Hindlimb muscle (tissue), 1 donor: Measurements from ENCODE around the gene STARD8. TPM values are rescaled to one million over a fixed set of nuclear protein-coding genes. Genes with fewer than 3 reads are reported as not detected.

ENCODE experiments used
- DNase-seq: peaks from one replicate; pipeline ENCODE4 v3.0.0-alpha.2; 2013
- polyA plus RNA-seq: library from polyadenylated mRNA; unstranded; fragments of 120-200 nt; gene quantifications from one replicate; pipeline ENCODE4 v1.2.1, GENCODE V29; 2013; ENCODE audit not compliant: insufficient read length

Gene STARD8
- polyA plus RNA-seq, 1 donor = 25.3 TPM

DNA sequence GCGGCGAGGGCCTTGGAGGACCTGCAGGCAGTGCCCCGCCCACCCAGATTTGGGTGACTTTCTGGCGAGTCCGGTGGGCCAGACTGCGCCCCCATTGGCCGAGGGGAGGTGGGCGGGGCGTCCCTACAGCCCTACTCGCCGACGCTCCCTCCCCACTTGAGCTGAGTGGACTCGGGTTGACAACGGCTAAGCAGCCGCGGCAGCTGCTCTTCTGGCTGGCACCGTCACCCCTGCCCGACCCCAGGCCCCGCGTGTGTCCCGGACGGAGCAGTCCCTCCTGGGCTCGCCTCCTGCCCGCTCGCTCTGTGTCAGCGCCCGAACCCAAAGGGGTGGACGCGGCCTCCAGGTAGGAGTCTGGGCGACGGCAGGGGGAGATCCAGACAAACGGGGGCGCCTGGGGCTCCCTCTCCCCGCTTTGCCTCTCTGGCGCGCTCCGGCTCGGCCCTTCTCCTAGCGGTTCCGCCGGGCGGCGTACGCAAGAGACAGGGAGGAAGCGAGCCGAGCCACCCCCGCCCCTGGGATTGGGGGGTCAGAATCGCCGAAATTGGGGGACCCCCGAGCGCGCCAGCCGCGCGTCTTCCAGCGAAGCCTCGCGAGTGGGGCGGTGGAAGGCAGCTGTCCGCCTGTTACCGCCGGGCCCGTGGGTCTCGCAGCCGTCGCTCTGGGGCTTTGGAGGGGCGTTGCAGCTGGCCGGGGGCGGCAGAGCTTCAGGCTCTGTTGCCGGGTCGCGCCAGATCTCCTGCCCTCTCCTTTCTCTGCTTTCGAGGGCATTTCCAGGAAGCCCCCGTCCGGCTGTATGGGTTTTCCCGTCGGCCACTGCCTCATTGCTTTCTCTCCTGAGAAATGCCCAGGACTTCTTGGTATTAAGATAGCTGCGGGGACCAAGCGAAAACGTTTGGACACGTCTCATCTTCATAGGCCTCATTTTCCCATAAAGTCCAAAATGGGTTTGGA is 46.3 kb downstream of the STARD8 start:
- peak; percentile 80 for DNase-seq

DNA sequence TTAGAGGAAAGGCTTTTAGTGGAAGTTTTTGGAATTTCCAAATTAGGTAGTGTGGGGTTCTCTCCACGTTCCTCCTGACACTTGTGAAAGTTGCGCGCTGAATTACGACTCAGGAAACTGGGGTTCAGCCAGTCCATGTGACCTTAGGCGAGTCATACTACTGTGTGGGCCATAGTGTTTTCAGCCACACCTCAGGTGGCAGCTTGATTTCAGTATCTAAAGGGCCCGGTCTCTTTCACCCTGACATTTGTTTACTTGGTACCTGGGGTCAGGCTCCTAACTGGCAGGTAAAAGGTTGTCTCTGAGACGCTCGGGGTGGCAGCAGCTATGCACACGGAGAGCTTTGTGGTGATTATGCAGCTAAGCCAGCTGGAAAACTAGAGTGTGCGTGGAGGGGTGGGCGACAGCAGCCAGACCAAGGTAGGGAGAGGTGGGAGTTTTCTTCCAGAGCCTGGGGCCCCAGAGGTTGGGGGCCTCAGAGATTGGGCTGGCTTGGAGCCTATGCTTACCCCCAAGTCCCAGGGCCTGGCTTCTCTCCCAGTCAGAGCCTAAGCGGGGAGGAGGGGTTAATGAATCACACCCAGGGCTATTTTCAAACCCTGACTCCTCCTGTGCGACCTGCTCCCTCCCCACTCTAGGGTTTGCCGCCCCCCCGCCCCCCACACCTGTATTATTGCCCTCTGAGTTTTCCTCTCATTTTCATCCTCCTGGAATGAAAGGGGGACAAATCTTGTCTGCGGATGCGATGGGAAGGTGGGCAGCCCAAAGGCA is 47.2 kb downstream of the STARD8 start:
- DNase-seq = no peak

DNA sequence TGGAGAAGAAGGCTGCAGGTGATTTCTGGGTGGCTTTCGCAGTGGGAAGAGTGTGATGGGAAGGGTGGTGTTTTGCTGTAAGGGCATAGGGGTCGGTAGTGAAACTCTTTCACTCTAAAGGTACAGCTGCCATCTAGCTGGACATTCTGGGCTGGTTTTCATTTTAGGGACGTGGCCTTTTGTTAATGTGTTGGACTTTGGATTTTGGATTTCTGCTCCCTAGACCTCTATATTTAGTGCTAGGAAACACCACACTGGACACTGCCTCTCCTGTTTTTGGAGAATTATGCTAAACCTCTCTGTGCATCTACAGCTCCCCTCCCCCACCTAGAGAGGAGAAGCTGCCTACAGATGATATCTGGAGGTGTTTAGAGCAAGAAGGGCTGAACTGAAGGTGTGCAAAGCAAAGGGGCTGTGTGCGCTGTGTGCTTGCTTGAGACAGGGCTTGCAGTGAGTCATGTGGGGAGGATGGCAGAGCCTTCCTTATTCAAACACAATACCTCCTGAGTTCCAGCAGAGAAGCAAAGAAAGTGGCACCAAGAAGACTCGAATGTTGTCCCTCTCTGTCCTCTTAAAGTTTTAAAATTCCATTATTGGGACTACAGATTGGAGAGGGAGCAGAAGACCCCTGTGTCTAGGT is 47.9 kb downstream of the STARD8 start:
- DNase-seq = no peak

DNA sequence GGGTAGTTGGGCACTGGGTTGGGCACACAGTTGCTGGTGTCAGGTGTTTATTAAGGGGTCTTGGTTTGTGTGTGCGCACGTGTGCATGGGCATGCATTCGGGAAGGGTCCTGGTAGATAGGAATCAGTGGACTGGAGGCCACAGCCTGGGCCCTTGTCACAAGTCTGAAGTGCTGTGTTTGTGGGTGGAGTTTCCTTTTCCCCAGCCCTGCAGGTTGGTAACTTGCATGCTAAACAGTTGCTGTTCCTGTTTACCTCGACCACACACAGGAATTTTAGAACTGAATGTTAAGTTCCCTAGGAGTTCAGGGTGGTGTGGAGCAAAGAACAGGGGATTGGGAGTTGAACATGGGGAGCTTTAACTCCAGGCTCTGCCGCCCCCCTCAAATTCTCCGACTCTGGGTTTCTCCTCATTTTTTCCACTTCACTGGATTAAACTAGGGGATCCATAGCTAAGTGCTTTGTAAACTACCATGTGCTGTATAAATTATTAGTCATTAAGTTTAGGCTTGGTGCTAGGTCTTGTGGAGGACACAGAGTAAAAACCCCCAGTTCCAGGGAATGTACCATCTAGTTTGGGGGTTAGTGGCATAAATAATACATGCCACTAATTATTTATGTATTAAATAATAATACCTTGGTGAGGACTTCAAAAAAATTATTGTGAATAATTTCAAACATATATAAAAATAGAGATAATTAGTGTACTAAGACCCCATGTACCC is 49.0 kb downstream of the STARD8 start:
- DNase-seq = no peak

DNA sequence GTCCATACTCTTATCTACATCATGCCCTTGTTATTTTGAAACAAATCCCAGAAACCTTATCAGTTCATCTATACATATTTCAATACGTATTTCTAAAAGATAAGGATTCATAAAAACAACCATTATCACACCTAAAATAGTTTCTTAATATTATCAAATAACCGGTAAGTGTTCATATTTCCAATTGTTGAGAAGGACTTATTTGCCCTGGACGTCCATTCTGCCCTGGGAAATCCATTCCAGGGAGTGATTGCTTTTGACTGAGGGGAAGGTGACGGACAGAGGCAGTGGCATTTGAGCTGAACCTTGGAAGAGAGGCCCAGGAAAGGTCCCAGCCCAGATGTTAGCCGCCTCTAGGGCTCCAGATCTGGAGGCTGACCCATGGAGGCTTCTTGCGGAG is 49.6 kb downstream of the STARD8 start:
- DNase-seq = no peak

DNA sequence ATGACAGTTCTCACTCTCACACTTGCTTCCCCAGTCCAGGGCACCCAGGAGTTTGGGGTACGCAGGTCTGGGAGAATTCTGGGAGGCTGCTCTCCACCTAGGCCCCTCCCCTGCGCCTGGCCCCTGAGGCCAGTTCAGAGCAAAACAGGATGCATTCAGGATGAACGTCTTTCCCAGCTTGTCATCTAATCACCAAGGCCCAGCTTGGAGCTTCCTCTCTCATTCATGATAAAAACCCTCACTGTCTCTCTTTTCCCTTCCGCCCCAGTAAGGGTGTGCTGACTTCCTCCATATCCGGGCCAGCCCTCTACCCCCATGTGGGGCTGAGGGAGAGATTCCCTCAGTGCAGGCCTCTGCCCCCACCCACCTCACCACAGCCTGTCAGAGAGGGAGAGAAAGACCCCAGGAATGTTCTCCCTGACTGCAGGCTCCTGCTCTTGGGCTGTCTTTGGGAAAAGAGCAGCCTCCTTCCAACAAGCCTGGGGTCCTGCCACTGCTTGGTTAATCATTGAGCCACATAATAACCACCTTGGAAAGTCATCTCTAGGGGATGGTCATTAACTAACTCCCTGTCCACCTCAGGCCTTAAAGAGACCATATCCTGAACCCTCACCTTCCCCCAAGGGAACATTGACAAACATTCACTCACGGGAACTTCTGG is 50.1 kb downstream of the STARD8 start:
- DNase-seq = no peak

DNA sequence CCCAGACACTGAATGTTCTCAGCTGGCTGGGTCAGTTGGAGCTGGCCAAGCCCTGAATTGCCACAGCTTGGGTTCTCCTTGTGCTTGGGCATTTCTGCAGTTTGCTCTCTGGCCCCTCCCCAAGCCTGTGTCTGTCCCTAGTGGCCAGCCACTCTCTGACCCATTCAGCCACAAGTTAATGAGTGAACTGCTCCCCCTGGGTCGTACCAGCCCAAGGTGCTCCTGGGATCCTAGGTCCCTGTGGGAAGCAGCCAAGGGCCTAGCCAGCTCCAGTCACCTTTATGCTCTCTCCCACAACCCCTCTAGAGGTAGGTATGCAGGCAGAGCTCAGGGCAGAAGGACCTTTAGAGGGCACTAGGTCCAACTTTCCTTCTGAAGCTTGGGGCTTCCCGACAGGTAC is 51.5 kb downstream of the STARD8 start:
- DNase-seq = no peak

DNA sequence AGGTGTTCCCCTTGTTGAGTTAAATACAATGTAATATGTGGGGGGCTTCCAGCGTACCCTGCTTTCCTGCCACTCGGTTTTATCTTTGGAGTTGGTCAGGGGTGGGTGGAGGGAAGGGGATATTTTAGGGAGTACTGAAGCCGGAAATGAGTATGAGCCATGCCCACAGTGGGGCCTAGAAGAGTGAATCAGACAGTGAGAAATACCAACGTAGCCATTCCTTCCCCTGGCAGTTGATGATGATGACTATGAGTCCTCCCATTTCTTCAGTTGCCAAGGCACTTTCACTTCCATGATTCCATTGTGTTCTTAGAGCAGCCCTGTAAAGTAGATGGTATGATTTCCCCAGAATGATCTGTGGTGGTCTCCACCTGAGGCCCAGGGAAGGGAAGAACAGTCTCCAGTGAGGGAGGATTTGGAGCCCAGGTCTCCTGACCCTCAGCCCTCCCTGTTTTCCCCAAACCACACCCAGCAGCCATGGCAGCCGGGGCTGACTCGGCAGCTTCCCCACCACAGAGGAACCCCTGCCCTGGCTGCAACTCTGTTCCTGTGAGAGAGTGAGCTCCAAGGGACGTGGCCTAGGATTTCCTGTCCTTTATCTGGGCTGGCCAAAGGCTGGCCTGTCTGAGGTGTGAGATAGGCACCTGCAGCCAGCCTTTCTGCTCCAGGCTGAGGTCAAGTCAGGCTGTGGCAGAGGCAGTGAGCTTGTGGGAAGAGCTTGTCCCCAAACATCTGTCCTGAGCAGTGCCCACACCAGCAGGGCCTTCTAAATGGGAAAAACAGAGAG is 52.7 kb downstream of the STARD8 start:
- no peak for DNase-seq

DNA sequence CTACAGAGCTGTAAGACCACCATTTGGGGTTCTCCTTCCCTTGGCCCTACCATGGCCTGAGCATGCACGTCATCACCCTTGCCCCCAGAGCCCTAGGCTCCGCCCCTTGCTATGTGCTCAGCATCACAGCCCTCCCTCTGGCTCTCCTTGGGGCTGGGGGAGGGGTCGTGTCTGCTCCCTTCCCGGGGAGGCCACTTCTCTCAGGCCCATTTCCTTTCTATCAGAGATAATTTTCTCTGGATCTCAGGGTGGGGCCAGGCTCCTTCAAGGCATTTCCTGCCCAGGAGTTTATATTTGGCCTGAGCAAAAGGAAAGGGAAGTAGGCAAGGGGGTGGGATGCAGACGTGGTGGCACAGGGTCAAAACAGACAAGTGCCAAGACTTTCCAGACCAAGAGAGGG is 55.9 kb downstream of the STARD8 start:
- no peak for DNase-seq

DNA sequence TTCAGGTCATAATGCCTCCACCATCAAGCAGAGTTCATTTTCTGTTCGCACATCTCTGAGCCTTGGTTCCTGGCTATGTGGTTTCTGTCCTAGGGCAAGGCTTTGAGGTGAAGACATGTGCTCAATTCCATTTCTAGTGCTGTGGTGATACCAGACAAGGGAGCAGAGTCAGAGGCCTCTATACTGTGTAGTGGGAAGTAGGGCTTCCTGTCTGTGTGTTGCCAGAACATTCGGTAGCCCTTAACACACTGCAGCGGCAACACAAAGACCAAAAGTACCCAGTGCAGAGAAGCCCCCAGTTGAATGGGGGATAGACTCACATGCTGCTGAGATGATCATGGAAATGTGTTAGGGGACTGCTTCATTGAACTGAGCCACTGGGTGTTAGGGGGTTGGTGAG is 56.4 kb downstream of the STARD8 start:
- DNase-seq = no peak

DNA sequence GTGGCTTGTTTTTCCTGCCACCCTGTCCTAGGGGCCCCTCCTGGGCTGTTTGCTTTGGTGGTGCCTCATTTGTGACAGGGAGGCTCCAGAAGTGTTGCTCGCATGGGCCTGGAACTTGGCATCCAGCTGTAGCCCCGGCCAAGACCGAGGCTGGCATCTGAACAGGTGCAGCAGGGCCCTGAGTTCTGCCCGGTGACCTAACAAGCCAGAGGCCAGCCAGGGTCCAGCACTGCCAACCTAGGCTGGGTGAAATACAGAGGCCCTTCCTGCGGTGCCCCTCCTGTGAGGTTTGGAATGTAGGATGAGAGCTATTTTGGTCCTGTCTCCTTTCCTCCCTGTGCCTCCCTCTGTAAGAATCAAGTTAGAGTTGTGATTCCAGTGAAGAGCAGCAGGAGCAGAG is 58.5 kb downstream of the STARD8 start:
- no peak for DNase-seq

DNA sequence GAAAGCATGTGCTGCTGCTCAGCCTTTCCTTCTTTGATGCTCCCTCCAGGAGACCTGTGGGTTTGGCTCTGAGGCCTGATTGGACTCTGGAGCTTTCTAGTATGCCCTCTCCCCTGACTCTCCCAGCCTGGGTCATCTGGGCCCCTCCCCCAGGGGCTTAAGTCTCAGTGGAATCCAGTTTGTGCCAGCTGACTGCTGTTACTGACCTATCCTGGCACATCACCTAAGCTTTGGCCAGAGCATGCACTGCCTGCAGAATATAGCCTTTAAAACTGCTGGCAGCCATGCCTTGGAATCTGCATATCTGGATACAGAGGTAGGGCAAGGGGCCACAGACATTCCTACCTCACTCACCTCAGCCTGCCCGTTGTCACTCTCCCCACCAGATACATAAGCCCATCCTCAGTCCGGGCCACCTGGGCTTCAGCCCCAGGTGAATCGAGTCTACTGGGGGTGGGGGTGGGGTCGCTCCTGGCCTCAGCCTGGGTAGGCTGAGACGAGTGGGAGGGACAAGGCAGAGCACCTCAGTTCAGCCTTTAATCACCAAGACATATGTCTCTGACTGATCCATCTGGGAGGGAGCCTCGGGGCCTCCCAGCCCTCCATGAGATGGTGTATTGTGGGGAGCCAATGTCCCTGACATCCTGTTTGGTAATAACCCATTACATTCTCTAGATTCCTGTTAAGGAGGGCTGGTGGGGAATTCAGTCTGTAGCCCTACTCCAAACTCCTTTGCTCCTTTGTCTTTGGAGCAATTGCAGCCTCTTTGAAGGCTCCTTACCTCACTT is 61.2 kb downstream of the STARD8 start:
- no peak for DNase-seq

DNA sequence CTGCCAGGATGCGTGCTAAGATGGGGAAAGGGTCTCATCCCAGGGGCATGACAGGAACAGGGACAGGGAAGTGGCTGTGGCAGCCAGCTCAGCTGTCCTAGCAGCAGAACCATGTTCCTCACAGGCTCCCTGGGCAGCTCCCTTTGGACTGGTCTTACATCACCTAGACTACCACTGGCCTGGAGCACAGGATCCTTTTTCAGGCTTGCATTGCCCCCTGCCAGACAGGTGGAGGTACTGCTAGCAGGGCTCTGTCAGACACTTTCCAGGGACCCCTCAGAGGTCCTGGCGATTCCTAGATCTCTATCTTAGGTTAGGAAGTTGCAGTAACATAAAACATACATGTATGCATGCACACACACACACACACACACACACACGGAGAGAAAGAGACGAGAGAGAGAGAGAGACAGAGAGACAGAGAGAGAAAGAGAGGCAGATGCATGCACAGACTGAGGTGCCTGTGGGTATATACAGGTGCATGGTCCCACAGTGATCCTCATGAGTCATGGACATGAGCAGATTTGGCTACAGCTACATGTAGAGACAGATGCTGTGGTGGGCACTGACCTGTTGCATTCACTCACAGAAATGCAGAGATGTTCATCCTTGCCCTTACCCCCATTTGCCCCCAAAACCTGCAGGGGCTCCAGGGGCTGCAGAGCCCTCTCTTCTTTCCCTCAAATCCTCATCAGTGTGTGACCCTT is 63.6 kb downstream of the STARD8 start:
- DNase-seq = peak; percentile 34

DNA sequence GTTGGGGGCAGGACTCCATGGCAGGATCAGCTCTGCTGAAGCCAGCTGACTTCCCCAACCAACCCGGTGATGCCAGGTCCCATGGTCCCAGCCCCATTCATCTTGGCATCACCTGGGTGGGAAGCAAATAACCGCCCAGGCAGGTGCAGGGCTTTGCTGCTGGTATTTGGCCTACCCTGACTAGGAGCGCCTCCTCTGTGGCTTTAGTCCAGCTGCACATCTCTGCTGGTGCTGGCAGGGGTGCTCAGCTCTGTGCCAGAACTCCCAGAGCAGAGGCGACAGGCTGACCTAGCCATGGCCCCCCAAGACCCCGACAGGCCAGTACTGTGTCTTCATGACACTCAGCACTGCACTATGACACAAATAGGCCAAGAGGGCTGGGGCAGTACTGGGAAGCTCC is 64.4 kb downstream of the STARD8 start:
- no peak for DNase-seq

DNA sequence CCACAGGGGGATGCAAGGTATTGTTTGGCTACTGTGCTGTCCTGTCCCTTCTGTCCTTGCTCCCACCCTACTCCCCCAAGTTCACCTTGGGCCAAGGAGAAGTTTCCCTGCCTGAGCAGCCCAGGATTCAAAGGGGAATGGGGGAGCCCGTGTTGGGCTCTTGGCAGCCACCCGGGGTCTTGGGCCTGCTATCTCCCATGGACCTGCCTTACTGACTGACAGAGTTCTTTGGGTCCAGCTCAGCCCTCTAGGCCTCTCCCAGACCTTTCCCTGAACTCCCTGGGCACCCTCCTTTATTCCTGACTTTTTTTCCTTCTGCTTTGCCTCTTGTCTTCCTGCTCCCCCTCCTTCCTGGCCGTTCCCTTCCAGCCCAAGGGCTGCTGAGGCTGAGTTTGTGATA is 67.4 kb downstream of the STARD8 start:
- no peak for DNase-seq

DNA sequence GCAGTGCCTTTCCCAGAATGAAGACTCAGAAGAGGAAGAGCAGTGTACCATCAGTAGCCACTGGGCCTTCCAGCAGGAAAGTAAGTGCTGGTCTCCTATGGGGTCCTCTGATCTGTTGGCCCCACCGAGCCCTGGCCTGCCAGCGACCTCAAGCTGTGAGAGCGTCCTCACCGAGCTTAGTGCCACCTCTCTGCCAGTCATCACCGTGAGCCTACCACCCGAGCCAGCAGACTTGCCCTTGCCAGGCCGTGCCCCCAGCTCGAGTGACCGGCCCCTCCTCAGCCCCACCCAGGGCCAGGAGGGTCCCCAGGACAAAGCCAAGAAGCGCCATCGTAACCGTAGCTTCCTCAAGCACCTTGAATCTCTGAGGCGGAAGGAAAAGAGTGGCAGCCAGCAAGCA is 69.7 kb downstream of the STARD8 start:
- no peak for DNase-seq

DNA sequence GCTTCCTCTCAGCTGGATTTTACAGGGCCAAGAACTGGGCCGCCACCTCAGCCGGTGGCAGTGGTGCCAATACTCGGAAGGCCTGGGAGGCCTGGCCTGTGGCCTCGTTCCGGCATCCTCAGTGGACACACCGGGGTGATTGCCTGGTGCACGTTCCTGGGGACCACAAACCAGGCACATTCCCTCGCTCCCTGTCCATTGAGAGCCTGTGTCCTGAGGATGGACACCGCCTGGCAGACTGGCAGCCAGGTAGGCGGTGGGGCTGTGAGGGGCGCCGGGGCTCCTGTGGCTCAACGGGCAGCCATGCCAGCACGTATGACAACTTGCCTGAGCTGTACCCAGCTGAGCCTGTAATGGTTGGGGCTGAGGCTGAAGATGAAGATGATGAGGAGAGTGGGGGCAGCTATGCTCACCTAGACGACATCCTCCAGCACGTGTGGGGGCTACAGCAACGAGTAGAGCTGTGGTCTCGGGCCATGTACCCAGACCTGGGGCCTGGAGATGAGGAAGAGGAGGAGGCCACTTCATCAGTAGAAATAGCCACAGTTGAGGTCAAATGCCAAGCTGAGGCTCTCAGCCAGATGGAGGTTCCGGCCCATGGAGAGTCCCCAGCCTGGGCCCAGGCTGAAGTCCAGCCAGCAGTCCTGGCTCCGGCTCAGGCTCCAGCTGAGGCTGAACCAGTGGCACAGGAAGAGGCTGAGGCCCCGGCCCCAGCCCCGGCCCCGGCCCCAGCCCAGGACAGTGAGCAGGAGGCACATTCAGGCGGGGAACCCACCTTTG is 70.4 kb downstream of the STARD8 start:
- no peak for DNase-seq

DNA sequence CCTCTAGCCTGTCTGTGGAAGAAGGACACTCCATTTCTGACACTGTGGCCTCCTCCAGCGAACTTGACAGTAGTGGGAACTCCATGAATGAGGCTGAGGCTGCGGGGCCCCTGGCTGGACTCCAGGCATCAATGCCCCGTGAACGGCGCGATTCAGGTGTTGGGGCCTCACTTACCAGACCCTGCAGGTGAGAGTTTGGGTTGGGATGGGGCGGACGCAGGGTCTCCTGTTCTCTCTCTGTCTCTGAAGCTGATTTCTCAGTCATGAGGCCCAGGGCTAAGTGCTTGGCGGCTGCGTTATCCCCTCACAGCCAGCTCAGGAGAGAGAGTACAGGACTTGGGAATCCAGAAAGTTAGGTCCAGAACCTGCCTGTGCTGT is 71.0 kb downstream of the STARD8 start:
- no peak for DNase-seq
